Mesendoderm (in vitro differentiated cells): ENCODE data around the gene SCFD1.
A peak's percentile ranks its signal among the peaks of the same experiment; 100 is the strongest.
"Not testable (repeated sequence)": the region's sequence is repeated elsewhere in the genome, so short reads cannot be mapped to it uniquely, and the experiment has no call there.

Experiments used
- DNase-seq: peaks from one replicate; pipeline ENCODE4 v3.0.0; 2013
- H2AK5ac ChIP-seq: 2 replicates; pipeline ENCODE4 v1.6.1; 2013; ENCODE audit warnings: low read length, inconsistent platforms
- H2BK120ac ChIP-seq: 2 replicates; pipeline ENCODE4 v1.6.1; 2013; ENCODE audit warnings: low read depth, mild to moderate bottlenecking, low read length, moderate library complexity, mixed read lengths
- H2BK15ac ChIP-seq: replicated peaks from 2 replicates; pipeline ENCODE4 v1.6.1; 2013; ENCODE audit warnings: low read depth, mild to moderate bottlenecking, moderate library complexity
- H2BK5ac ChIP-seq: 2 replicates; pipeline ENCODE4 v1.6.1; 2013; ENCODE audit warnings: low read length, inconsistent platforms
- H3K18ac ChIP-seq: 2 replicates; pipeline ENCODE4 v1.6.1; 2013; ENCODE audit warnings: mild to moderate bottlenecking, low read length, mixed read lengths
- H3K23ac ChIP-seq: one replicate; pipeline ENCODE4 v1.6.1; 2013; ENCODE audit warnings: low read length
- H3K27ac ChIP-seq: 2 replicates; pipeline ENCODE4 v1.5.1; 2013; ENCODE audit warnings: low read depth, mild to moderate bottlenecking, inconsistent platforms, low read length, moderate library complexity
- H3K27me3 ChIP-seq: 2 replicates; pipeline ENCODE4 v1.6.1; 2013; ENCODE audit warnings: low read length, control low read depth, mild to moderate bottlenecking, inconsistent platforms; ENCODE audit not compliant: insufficient read depth, poor library complexity
- H3K36me3 ChIP-seq: 2 replicates; pipeline ENCODE4 v1.6.1; 2013; ENCODE audit warnings: low read length, inconsistent platforms; ENCODE audit not compliant: control insufficient read depth, insufficient read depth
- H3K4ac ChIP-seq: one replicate; pipeline ENCODE4 v1.6.1; 2013; ENCODE audit warnings: low read depth, mild to moderate bottlenecking, low read length, moderate library complexity
- H3K4me1 ChIP-seq: 2 replicates; pipeline ENCODE4 v1.6.1; 2013; ENCODE audit warnings: low read depth, low read length, inconsistent platforms; ENCODE audit not compliant: control insufficient read depth
- H3K4me2 ChIP-seq: 2 replicates; pipeline ENCODE4 v1.6.1; 2013; ENCODE audit warnings: low read length
- H3K4me3 ChIP-seq: 2 replicates; pipeline ENCODE4 v1.5.1; 2013; ENCODE audit warnings: mild to moderate bottlenecking, low read length
- H3K56ac ChIP-seq: one replicate; pipeline ENCODE4 v1.6.1; 2013; ENCODE audit warnings: low read length
- H3K79me1 ChIP-seq: 2 replicates; pipeline ENCODE4 v1.6.1; 2013; ENCODE audit warnings: low read length, inconsistent platforms
- H3K79me2 ChIP-seq: 2 replicates; pipeline ENCODE4 v1.6.1; 2013; ENCODE audit warnings: mild to moderate bottlenecking, low read length; ENCODE audit not compliant: control insufficient read depth, insufficient read depth
- H3K9ac ChIP-seq: 2 replicates; pipeline ENCODE4 v1.6.1; 2013; ENCODE audit warnings: low read length, inconsistent platforms
- H4K5ac ChIP-seq: one replicate; pipeline ENCODE4 v1.6.1; 2013; ENCODE audit warnings: low read length
- H4K8ac ChIP-seq: one replicate; pipeline ENCODE4 v1.6.1; 2013; ENCODE audit warnings: low read depth, mild to moderate bottlenecking, control low read depth, low read length, moderate library complexity
- WGBS: extraction: QIAGEN DNeasy Blood & Tissue Kit; methylation state at CpG from one replicate; pipeline ENCODE4 v1.1.7; 2013; ENCODE audit warnings: low lambda C conversion rate, missing lambda C conversion rate; ENCODE audit not compliant: insufficient coverage; ENCODE audit errors: extremely low coverage; 5-methylcytosine and 5-hydroxymethylcytosine counted together

Gene SCFD1

DNA sequence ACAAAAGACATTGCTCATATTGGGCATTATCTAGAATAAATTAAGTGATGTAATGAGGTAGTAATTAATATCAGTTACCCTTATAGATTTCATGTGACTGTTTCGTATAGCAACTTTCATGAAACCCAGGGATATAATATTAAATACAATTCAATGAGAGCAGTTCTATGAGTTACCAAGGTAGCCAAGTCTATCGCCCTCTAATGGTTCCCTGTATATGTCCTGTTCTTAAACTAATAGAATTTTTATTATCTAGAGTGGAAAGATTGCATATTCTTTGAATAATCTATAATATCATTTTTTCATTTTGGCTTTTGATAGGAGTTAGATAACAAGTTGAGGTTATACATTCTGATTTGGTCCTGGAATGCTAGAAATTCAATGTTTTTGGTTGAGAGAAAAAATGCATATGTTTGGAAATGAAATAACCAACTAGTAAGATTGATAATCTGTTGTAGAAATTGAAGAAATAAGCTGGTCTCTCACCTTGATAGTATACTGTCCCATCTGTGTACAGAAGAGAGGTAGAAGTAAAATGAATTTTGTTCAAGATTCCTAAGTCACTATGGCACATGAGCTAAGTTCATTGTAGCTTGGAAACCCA, 59.7 kb downstream of the SCFD1 start:
- Histone ChIP-seq H3K18ac (no peak overlapping the region), H4K5ac (no peak overlapping the region), H2BK120ac (no peak overlapping the region), H3K27me3 (no peaks in the 10 kb centered on the region), H2BK15ac (no peak overlapping the region), H3K9ac (no peak overlapping the region), H3K4me1 (no peaks in the 10 kb centered on the region), H3K4me3 (no peak overlapping the region), H3K56ac (no peak overlapping the region), H3K79me1 (no peaks in the 10 kb centered on the region), H4K8ac (no peak overlapping the region), H3K4me2 (no peak overlapping the region), H3K27ac (no peak overlapping the region), H3K4ac (no peak overlapping the region), H3K36me3 (no peaks in the 10 kb centered on the region), H3K79me2 (no peaks in the 10 kb centered on the region), H2AK5ac (no peak overlapping the region), H3K23ac (no peak overlapping the region), H2BK5ac (no peak overlapping the region)
- WGBS = no CpG with 5 or more reads among the region's 2 CpGs
- DNase-seq = peak; percentile 19

DNA sequence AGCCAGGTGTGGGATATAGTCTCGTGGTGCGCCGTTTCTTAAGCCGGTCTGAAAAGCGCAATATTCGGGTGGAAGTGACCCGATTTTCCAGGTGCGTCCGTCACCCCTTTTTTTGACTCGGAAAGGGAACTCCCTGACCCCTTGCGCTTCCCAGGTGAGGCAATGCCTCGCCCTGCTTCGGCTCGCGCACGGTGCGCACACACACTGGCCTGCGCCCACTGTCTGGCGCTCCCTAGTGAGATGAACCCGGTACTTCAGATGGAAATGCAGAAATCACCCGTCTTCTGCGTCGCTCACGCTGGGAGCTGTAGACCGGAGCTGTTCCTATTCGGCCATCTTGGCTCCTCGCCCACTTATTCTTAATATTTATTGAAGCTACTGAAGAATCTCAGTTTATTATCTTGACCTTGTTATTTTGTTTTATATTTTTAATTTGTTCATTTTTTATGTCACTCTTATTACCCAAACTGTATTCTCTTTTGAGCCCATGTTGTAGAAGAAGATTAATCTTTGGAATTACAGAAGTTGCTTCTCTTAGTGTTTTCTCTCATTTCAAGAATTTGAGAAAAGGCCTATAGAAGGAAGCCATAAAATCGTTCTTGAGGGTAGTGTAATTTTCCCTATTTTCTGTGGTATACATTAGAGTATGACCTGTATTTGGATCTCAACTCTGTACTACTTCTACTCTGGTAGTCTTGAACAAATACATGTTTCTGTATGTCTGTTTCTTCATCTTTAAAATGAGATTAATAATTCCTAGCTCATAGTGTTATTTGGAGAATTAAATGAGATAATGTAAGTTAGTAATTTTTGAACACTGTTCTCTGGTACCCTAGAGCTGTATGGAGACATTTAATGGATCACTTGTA, 68.6 kb downstream of the SCFD1 start:
- not testable (repeated sequence) for H4K5ac ChIP-seq, H3K79me1 ChIP-seq, H3K4me3 ChIP-seq, H3K27me3 ChIP-seq, H3K4me1 ChIP-seq, H2BK15ac ChIP-seq, H3K4me2 ChIP-seq, H3K27ac ChIP-seq, H2BK120ac ChIP-seq, H3K79me2 ChIP-seq, H3K23ac ChIP-seq, H3K36me3 ChIP-seq, H2AK5ac ChIP-seq, H3K9ac ChIP-seq, H3K4ac ChIP-seq, H3K18ac ChIP-seq, H2BK5ac ChIP-seq, H4K8ac ChIP-seq
- peak; percentile 21 for DNase-seq
- WGBS = no CpG with 5 or more reads among the region's 28 CpGs
- peak overlapping the region; percentile 64 for H3K56ac ChIP-seq

DNA sequence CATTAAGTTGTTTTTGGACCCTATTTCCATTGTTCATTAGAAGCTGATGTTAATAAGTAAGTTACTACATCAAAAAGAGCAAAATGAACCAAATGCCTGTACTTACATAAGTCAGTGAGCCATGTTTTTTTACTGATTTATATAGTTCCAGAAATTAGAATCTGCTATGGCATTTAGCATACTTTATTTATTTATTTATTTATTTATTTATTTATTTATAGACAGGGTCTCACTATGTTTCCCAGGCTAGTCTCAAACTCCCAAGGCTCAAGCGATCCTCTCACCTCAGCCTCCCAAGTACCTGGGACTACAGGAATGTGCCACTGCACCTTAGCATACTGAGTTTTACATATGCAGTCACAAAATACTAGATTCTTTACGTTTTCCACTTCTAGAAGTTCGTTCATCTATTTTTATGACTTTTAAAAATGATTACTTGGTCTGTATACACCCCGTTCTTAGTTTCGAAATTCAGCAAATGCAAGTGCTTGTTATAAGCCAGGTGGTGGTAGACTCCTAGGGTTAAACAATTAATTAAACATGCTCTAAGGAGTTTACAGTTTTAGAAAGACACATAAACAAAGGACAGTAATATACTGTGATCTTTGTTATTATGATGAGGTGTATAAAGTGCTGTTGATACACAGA, 69.8 kb downstream of the SCFD1 start:
- Histone ChIP-seq H3K4me3 (no peak overlapping the region), H2AK5ac (no peak overlapping the region), H2BK15ac (no peak overlapping the region), H3K36me3 (no peaks in the 10 kb centered on the region), H3K23ac (no peak overlapping the region), H2BK120ac (no peak overlapping the region), H3K9ac (no peak overlapping the region), H3K79me2 (no peaks in the 10 kb centered on the region), H3K4ac (no peak overlapping the region), H3K18ac (no peak overlapping the region), H3K4me1 (no peaks in the 10 kb centered on the region), H3K4me2 (no peak overlapping the region), H4K8ac (no peak overlapping the region), H3K56ac (no peak overlapping the region), H3K27me3 (no peaks in the 10 kb centered on the region), H4K5ac (no peak overlapping the region), H2BK5ac (no peak overlapping the region), H3K27ac (no peak overlapping the region), H3K79me1 (no peaks in the 10 kb centered on the region)
- no peak for DNase-seq
- WGBS = no CpG with 5 or more reads among the region's 5 CpGs

DNA sequence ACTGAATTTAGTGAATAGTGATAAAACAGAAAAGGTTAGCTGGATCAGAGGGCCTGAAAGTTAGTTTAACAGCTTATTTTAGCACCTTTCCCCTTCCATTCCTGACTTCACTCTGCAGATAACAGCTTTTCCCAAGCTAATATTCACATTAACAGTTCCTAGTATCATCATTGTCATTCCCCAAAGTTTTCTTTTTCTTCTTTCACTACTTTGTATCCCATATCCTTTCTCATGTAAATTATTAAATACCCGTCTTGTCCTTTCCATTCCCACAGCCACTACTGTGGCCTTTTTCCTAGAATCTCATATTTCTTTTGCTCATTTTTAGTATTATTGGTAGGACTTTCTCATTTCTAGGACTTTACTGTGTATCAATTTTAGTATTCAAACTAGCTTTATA, 70.5 kb downstream of the SCFD1 start:
- Histone ChIP-seq H2BK5ac (no peak overlapping the region), H3K79me1 (no peaks in the 10 kb centered on the region), H4K5ac (no peak overlapping the region), H3K79me2 (no peaks in the 10 kb centered on the region), H3K4me1 (no peaks in the 10 kb centered on the region), H4K8ac (no peak overlapping the region), H3K27me3 (no peaks in the 10 kb centered on the region), H3K4me2 (no peak overlapping the region), H3K4ac (no peak overlapping the region), H3K23ac (no peak overlapping the region), H3K4me3 (no peak overlapping the region), H2BK15ac (no peak overlapping the region), H3K56ac (no peak overlapping the region), H2AK5ac (no peak overlapping the region), H2BK120ac (no peak overlapping the region), H3K27ac (no peak overlapping the region), H3K36me3 (no peaks in the 10 kb centered on the region), H3K18ac (no peak overlapping the region), H3K9ac (no peak overlapping the region)
- WGBS = no CpG with 5 or more reads among the region's 1 CpG
- DNase-seq = no peak

DNA sequence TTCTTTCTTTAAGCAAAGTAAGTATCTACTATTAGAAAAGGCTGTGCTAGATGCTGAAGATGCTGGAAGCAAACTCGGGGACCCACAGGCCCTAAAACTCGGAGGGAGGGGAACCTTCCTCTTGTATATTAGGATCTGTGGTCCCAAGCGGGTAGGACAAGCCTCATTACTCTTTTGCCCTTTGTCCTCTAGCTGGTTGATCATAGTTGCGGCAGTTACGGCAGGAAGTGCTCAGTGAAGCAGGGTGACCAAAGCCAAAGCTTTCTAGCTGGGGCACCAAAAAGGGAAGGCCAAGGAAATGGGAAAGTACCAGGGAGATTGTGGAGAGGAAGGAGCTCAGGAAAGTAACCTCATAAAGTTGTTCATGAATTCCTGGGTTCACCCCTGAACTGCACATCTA, 76.3 kb downstream of the SCFD1 start:
- no peak overlapping the region for H3K4me2 ChIP-seq
- H3K9ac ChIP-seq = no peak overlapping the region
- no peak overlapping the region for H2BK15ac ChIP-seq
- H2BK120ac ChIP-seq = no peak overlapping the region
- H3K4me3 ChIP-seq = no peak overlapping the region
- no peaks in the 10 kb centered on the region for H3K36me3 ChIP-seq
- WGBS = no CpG with 5 or more reads among the region's 5 CpGs
- no peak overlapping the region for H4K5ac ChIP-seq
- H3K27me3 ChIP-seq = no peaks in the 10 kb centered on the region
- H3K4me1 ChIP-seq = no peaks in the 10 kb centered on the region
- no peak overlapping the region for H3K18ac ChIP-seq
- H3K79me1 ChIP-seq = no peaks in the 10 kb centered on the region
- H4K8ac ChIP-seq = no peak overlapping the region
- H3K27ac ChIP-seq = no peak overlapping the region
- no peak overlapping the region for H3K23ac ChIP-seq
- no peak overlapping the region for H3K4ac ChIP-seq
- no peak overlapping the region for H3K56ac ChIP-seq
- H2AK5ac ChIP-seq = no peak overlapping the region
- no peak overlapping the region for H2BK5ac ChIP-seq
- no peak for DNase-seq
- no peaks in the 10 kb centered on the region for H3K79me2 ChIP-seq
